GM10248 (cell line): ENCODE measurements around the gene AASS.

Source experiments
- CTCF ChIA-PET: fragments of 300-600 bp; sonication (Branson Sonifier 250); formaldehyde crosslinking; extraction: SDS; loops from one replicate; lab custom pipeline; 2021; ENCODE audit warnings: antibody characterized with exemption; lab: Yijun Ruan, JAX
- POLR2A ChIA-PET: fragments of 350-650 bp; sonication (Branson Sonifier 250); formaldehyde crosslinking; extraction: SDS; loops from one replicate; lab custom pipeline; 2020; ENCODE audit warnings: antibody characterized with exemption; lab: Yijun Ruan, JAX
- DNase-seq: peaks from one replicate; pipeline ENCODE4 v3.0.0; 2012; ENCODE audit errors: extremely low spot score
- CTCF ChIP-seq: IDR thresholded peaks from 2 replicates; pipeline ENCODE4 v1.5.1; 2012; ENCODE audit warnings: mild to moderate bottlenecking, low read depth; ENCODE audit errors: extremely low read depth, missing control alignments, control extremely low read depth

AASS gene

DNA sequence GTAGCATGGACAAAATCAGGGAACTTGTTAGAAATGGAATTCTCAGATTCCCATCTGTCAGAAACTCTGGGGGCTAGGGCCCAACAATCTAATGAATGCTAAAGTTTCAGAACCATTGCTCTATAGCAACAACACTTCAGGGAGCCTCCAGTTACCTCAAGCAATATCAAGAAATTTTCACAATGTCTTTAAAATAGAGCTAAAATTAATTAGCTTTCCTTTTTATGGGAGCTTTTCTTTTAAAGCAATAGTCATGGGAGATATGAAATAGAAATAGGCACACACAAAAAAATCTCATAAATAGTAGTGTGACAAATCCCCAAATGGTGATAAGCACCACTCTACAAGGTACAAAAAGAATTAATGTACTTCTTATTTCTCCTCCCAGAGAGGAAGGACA, 80.9 kb downstream of the AASS start:
- CTCF ChIA-PET: interaction anchor here (0.9 to 2.8 kb wide), 4 partner anchors 9 to 27 kb away, joined by 3 to 8 read pairs (median 4); no protein-coding TSS in a partner anchor

GRCh38 chr7:122059542-122059941, 84.5 kb downstream of the AASS start:
- ChIA-PET CTCF (no interaction called here), POLR2A (no interaction called here)
- no peak for DNase-seq
- no peak for TF ChIP-seq CTCF

More for the DNA sequence above, 80.9 kb downstream of the AASS start:
- no peak for DNase-seq
- TF ChIP-seq CTCF: no peak
- POLR2A ChIA-PET: no interaction called here

DNA sequence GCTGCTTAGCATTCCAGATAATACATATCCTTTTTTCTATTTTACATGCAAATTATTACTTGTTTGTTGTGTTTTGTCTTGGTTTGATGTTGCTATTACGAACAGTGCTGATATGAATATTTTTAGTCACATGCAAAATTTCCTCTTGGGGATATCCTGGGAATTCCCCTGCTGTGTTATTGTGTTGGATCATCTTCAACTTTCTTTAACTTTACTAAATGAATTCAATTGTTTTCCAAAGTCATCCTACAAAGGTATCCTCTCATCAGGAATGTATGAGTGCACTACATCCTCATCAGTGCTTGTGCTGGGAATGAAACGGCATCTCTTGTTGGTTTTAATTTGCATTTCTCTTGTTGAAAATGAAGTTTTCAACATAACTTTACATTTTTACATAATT, 87.1 kb downstream of the AASS start:
- POLR2A ChIA-PET: no interaction called here
- TF ChIP-seq CTCF: no peak
- CTCF ChIA-PET: no interaction called here
- DNase-seq: no peak

DNA sequence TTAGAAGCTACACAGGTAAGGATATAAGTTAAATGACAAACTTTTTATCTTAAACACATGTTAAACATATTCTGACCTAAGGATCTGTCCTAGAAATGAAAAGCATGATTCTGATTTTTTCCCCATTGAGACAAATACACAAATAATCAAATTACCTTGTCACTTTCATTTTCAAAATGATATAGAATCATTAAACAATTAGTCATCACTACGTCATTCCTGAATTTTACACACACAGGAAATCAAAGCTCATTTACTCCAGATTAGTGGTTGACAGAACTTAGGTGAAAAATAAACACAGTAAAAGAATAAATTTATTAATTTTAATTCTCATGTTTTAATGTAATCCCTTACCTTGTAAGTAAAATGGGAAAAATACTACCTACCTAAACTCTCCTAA, 89.0 kb downstream of the AASS start:
- ChIA-PET CTCF (interaction anchor here (1.1 kb wide), 1 partner anchor 9 kb away, joined by 3 read pairs; no protein-coding TSS in a partner anchor), POLR2A (no interaction called here)
- TF ChIP-seq CTCF: no peak
- DNase-seq: no peak

- ChIA-PET POLR2A (no interaction called here), CTCF (interaction anchor here (1.1 kb wide), 1 partner anchor 9 kb away, joined by 3 read pairs; no protein-coding TSS in a partner anchor)
- no peak for TF ChIP-seq CTCF
- no peak for DNase-seq
Observed at GRCh38 chr7:122054393-122054792, 89.7 kb downstream of the AASS start.

- ChIA-PET CTCF (no interaction called here), POLR2A (no interaction called here)
- no peak for DNase-seq
- TF ChIP-seq CTCF: no peak
Observed at GRCh38 chr7:122046402-122046801, 97.6 kb downstream of the AASS start.
